Bronchial epithelial cell (primary cell): ENCODE data around the gene OR6S1. TPM values are rescaled to one million over a fixed set of nuclear protein-coding genes. Genes with fewer than 3 reads are reported as not detected.
A peak's percentile ranks its signal among the peaks of the same experiment; 100 is the strongest.

Source experiments
- DNase-seq: peaks from one replicate; pipeline ENCODE4 v3.0.0-alpha.2; 2010; ENCODE audit warnings: low read depth
- FAIRE-seq: peaks from 2 replicates; lab custom pipeline; 2011; peaks lifted over from hg19 to GRCh38; lab: Jason Lieb, UNC
- H3K27me3 ChIP-seq: 2 replicates; pipeline ENCODE4 v1.5.1; 2011; ENCODE audit warnings: low read length; ENCODE audit not compliant: control insufficient read depth, insufficient read depth
- H3K36me3 ChIP-seq: 2 replicates; pipeline ENCODE4 v1.5.1; 2011; ENCODE audit warnings: low read length; ENCODE audit not compliant: control insufficient read depth, insufficient read depth
- H3K4me3 ChIP-seq: 2 replicates; pipeline ENCODE4 v1.5.1; 2011; ENCODE audit warnings: mild to moderate bottlenecking, low read depth, low read length, control low read depth
- total RNA-seq: library from RNA; depleted of rRNA; stranded (reverse); fragments of >200 nt; gene quantifications from 2 replicates; pipeline ENCODE4 v1.2.1, GENCODE V29; 2014
- TF ChIP-seq, protein P1 (sequence below): IDR thresholded peaks from 2 replicates; pipeline ENCODE4 v1.5.1; 2011; ENCODE audit warnings: mild to moderate bottlenecking, moderate library complexity, low read length, control low read depth, inconsistent platforms; ENCODE audit not compliant: insufficient read depth, severe bottlenecking

Gene OR6S1, protein sequence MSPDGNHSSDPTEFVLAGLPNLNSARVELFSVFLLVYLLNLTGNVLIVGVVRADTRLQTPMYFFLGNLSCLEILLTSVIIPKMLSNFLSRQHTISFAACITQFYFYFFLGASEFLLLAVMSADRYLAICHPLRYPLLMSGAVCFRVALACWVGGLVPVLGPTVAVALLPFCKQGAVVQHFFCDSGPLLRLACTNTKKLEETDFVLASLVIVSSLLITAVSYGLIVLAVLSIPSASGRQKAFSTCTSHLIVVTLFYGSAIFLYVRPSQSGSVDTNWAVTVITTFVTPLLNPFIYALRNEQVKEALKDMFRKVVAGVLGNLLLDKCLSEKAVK
- total RNA-seq = not detected in 2 replicates

DNA sequence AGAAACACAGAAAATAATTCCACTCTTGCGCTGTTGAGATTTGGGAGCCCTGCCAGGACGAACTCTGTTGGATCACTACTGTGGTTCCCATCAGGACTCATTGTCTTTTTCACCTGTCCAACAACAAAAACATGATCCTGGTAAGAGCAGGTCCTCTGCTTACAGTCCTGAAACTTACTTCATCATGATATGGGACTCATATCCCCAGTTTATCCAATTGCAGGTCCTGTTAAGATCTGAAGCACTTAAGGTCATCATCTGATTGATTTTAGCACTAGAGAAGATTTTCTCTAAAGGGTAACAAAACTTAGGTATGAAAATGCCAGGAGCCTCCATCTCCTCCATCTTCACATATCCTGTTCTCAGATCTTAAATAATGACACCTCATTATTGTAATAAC, at the start of gene OR6S1:
OR6S1 (minus strand) TSS at position 101 of the 400 bp plus-strand sequence; CDS start at position 101, 0 bp downstream.
- TF ChIP-seq, protein P1, sequence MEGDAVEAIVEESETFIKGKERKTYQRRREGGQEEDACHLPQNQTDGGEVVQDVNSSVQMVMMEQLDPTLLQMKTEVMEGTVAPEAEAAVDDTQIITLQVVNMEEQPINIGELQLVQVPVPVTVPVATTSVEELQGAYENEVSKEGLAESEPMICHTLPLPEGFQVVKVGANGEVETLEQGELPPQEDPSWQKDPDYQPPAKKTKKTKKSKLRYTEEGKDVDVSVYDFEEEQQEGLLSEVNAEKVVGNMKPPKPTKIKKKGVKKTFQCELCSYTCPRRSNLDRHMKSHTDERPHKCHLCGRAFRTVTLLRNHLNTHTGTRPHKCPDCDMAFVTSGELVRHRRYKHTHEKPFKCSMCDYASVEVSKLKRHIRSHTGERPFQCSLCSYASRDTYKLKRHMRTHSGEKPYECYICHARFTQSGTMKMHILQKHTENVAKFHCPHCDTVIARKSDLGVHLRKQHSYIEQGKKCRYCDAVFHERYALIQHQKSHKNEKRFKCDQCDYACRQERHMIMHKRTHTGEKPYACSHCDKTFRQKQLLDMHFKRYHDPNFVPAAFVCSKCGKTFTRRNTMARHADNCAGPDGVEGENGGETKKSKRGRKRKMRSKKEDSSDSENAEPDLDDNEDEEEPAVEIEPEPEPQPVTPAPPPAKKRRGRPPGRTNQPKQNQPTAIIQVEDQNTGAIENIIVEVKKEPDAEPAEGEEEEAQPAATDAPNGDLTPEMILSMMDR = no peak
- H3K36me3 ChIP-seq = no peaks in the 10 kb centered on the region
- H3K4me3 ChIP-seq = no peak within 1 kb of the TSS
- FAIRE-seq (no peak), DNase-seq (no peak)
- peaks cover 2% of the 10 kb centered on the region for H3K27me3 ChIP-seq

- TF ChIP-seq, protein P1 = peak; percentile 72
- no peak overlapping the region for H3K4me3 ChIP-seq
Measured at GRCh38 chr14:20690848-20691640, 49.6 kb upstream of the OR6S1 start.

DNA sequence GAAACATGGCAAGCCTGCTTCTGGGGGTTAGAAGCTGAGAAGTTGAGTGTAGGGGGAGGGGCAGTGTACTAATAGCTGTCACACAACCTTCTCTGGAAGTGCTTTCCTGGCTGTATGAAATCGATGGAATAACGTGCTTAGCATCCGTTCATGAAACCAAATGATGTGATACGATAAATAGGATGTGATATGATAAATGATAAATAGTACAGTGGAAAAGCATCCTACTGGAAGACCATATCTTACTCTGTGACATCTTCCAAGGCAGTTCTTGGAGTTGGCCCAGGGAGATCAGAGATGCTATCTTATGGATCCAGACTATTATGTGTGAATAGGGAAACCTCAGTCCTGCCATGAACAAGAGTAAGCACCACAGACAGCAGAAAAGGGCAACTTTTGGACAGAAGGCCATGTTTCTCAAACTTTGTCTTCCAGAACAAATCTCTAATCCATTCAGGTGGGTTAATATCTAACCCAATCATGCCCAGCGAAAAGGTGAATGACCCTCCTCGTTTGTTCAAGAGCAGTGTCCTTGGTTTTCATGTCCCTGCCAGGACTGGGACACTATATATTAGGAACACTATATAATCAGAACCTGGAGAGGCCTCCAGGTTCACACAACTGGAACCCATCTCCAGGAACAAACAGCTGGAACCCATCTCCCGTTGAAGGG, 46.8 kb upstream of the OR6S1 start, which contains the start of gene ANG:
ANG (plus strand) TSS at position 598 of the 673 bp plus-strand sequence. CDS start 4,801 bp downstream, outside the sequence.
- TF ChIP-seq, protein P1 = no peak
- FAIRE-seq = no peak
- no peaks in the 10 kb centered on the region for H3K36me3 ChIP-seq
- no peak for DNase-seq
- H3K27me3 ChIP-seq = no peaks in the 10 kb centered on the region
- no peak within 1 kb of the TSS for H3K4me3 ChIP-seq

More at GRCh38 chr14:20690848-20691640, 49.6 kb upstream of the OR6S1 start:
- Histone ChIP-seq H3K27me3 (no peaks in the 10 kb centered on the region), H3K36me3 (no peaks in the 10 kb centered on the region)
- DNase-seq = peak; percentile 74
- no peak for FAIRE-seq

- no peak for FAIRE-seq
- Histone ChIP-seq H3K36me3 (no peaks in the 10 kb centered on the region), H3K4me3 (no peak overlapping the region)
Measured at GRCh38 chr14:20687362-20688166, 46.1 kb upstream of the OR6S1 start.

More at GRCh38 chr14:20687362-20688166, 46.1 kb upstream of the OR6S1 start:
- TF ChIP-seq, protein P1 = no peak
- DNase-seq = no peak
- no peaks in the 10 kb centered on the region for H3K27me3 ChIP-seq
